ENCODE data around the gene MSI2. TPM values are rescaled to one million over a fixed set of nuclear protein-coding genes. Genes with fewer than 3 reads are reported as not detected.

MSI2 gene
- polyA plus RNA-seq, 1 of the 3 experiments (the other 2 are of a cell fraction), result 24.1 TPM

DNA sequence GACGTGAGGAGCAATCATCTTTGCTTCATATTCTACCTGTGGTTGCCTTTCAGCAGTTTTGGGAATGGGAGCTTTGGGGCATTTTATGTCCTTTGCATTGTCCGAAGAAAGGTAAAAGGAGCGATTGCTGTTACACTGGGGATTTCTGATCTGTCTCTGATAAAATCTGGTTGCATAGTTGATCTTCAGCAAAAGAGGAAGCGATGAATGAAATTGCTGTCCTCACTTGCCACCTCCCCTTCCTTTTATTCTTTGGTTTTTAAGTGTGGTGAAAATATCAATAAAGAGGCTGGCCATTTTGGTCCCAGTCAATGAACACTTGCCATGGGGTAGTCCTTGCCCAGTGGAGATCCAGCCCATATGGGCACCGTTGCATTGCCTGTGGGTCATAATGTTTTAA lies 236.8 kb downstream of the MSI2 start:
- Histone ChIP-seq H3K9me3 (no peaks in the 10 kb centered on the region), H3K36me3 (replicated peaks in 1 of 2; ENCODE audit: control insufficient read depth in 1 of 2, insufficient read depth in 2 of 2, low read length in 1 of 2) (no peaks in the 10 kb centered on the region), H3K79me2 (ENCODE audit: insufficient read depth) (no peaks in the 10 kb centered on the region), H4K20me1 (ENCODE audit: insufficient read depth) (no peaks in the 10 kb centered on the region), H3K27me3 (ENCODE audit: insufficient read depth) (no peaks in the 10 kb centered on the region), H3K4me2 (no peak overlapping the region), H3K9me2 (no peaks in the 10 kb centered on the region), H3K9ac (no peak overlapping the region), H3K4me1 (ENCODE audit: control insufficient read depth in 1 of 2, insufficient read depth in 2 of 2, low read depth in 1 of 2, low read length in 1 of 2) (peaks cover 0 to 48% of the 10 kb centered on the region in 2 experiments; a peak in 1 of 4 replicates), H3K4me3 (ENCODE audit: low read depth in 2 of 2, low read length in 1 of 2) (no peak overlapping the region), H3K27ac (ENCODE audit: low read depth in 2 of 2, low read length in 1 of 2) (no peak overlapping the region; a peak in 1 of 4 replicates), H2AFZ (ENCODE audit: low read depth) (no peak overlapping the region), H3F3A (replicated peaks; ENCODE audit: insufficient read depth) (no peaks in the 10 kb centered on the region)
- WGBS (ENCODE audit: low lambda C conversion rate), result 96% methylated on average over 5 of the region's 5 CpGs
- CTCF ChIA-PET, result no interaction called here
- POLR2A ChIA-PET, result no interaction called here
- TF ChIP-seq TEAD4 (IDR thresholded peaks at IDR 0.05; ENCODE audit: borderline replicate concordance, insufficient read depth) (no peak), NRF1 (IDR thresholded peaks at IDR 0.05; ENCODE audit: low read depth, low read length) (no peak), RAD21 (IDR thresholded peaks at IDR 0.05; ENCODE audit: low read length) (no peak), FOXM1 (IDR thresholded peaks at IDR 0.05; ENCODE audit: low read depth) (no peak), YY1 (IDR thresholded peaks at IDR 0.05; ENCODE audit: low read depth) (no peak), MEF2A (IDR thresholded peaks at IDR 0.05; ENCODE audit: borderline replicate concordance, low read depth) (no peak), TAF1 (IDR thresholded peaks at IDR 0.05; ENCODE audit: borderline replicate concordance, low read depth, low read length) (no peak), RXRA (IDR thresholded peaks at IDR 0.05; ENCODE audit: borderline replicate concordance, low read depth) (no peak), EP300 (IDR thresholded peaks at IDR 0.05; ENCODE audit: borderline replicate concordance in 1 of 2, low read depth in 1 of 2, low read length in 1 of 2) (no peak), RCOR1 (IDR thresholded peaks at IDR 0.05; ENCODE audit: low read length) (no peak), NFIC (IDR thresholded peaks at IDR 0.05; ENCODE audit: borderline replicate concordance) (no peak)
- TF ChIP-seq, protein P1, sequence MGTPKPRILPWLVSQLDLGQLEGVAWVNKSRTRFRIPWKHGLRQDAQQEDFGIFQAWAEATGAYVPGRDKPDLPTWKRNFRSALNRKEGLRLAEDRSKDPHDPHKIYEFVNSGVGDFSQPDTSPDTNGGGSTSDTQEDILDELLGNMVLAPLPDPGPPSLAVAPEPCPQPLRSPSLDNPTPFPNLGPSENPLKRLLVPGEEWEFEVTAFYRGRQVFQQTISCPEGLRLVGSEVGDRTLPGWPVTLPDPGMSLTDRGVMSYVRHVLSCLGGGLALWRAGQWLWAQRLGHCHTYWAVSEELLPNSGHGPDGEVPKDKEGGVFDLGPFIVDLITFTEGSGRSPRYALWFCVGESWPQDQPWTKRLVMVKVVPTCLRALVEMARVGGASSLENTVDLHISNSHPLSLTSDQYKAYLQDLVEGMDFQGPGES (IDR thresholded peaks at IDR 0.05; ENCODE audit: low read depth, low read length), result no peak
- TF ChIP-seq, protein P2, sequence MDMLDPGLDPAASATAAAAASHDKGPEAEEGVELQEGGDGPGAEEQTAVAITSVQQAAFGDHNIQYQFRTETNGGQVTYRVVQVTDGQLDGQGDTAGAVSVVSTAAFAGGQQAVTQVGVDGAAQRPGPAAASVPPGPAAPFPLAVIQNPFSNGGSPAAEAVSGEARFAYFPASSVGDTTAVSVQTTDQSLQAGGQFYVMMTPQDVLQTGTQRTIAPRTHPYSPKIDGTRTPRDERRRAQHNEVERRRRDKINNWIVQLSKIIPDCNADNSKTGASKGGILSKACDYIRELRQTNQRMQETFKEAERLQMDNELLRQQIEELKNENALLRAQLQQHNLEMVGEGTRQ (IDR thresholded peaks at IDR 0.05; ENCODE audit: borderline replicate concordance, low read depth, low read length), result no peak
- TF ChIP-seq, protein P3, sequence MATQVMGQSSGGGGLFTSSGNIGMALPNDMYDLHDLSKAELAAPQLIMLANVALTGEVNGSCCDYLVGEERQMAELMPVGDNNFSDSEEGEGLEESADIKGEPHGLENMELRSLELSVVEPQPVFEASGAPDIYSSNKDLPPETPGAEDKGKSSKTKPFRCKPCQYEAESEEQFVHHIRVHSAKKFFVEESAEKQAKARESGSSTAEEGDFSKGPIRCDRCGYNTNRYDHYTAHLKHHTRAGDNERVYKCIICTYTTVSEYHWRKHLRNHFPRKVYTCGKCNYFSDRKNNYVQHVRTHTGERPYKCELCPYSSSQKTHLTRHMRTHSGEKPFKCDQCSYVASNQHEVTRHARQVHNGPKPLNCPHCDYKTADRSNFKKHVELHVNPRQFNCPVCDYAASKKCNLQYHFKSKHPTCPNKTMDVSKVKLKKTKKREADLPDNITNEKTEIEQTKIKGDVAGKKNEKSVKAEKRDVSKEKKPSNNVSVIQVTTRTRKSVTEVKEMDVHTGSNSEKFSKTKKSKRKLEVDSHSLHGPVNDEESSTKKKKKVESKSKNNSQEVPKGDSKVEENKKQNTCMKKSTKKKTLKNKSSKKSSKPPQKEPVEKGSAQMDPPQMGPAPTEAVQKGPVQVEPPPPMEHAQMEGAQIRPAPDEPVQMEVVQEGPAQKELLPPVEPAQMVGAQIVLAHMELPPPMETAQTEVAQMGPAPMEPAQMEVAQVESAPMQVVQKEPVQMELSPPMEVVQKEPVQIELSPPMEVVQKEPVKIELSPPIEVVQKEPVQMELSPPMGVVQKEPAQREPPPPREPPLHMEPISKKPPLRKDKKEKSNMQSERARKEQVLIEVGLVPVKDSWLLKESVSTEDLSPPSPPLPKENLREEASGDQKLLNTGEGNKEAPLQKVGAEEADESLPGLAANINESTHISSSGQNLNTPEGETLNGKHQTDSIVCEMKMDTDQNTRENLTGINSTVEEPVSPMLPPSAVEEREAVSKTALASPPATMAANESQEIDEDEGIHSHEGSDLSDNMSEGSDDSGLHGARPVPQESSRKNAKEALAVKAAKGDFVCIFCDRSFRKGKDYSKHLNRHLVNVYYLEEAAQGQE (IDR thresholded peaks at IDR 0.05; ENCODE audit: low read depth, low read length), result no peak
- no peak for DNase-seq
